Pancreas (tissue), 10 donors: ENCODE measurements around the gene METTL22. TPM values are rescaled to one million over a fixed set of nuclear protein-coding genes. Genes with fewer than 3 reads are reported as not detected.

Source experiments
- ATAC-seq, 4 donors: fragments of 200-7000 bp; cut with Tn5 transposase; one replicate each; pipeline versions ENCODE4 v1.8.0 to v1.9.1; 2020; ENCODE audit warnings: mild to moderate bottlenecking in 4 of 4, moderate library complexity in 4 of 4
- DNase-seq, 6 donors: peaks; one replicate each; pipeline ENCODE4 v3.0.0-alpha.2; 2020
- FAIRE-seq: peaks from 2 replicates; lab custom pipeline; 2012; peaks lifted over from hg19 to GRCh38; lab: Jason Lieb, UNC
- H3K27ac ChIP-seq, 4 donors: fragments of 200-600 bp; sonication (generic); 1 replicate in 3 of 4; 2 replicates in 1 of 4; pipeline versions ENCODE4 v1.5.0 to v1.8.0; 2020
- H3K27me3 ChIP-seq, 4 donors: fragments of 200-600 bp; one replicate each; pipeline ENCODE4 v1.8.0; 2021
- H3K36me3 ChIP-seq, 3 donors: fragments of 200-600 bp; sonication (generic) in 1 of 3; one replicate each; pipeline versions ENCODE4 v1.5.0 to v1.8.0; 2020 to 2021
- H3K4me1 ChIP-seq, 3 donors: fragments of 200-600 bp; one replicate each; pipeline ENCODE4 v1.8.0; 2021
- H3K4me3 ChIP-seq, 4 donors: fragments of 200-600 bp; sonication (generic) in 2 of 4; one replicate each; pipeline versions ENCODE4 v1.5.0 to v1.8.0; 2020 to 2021
- H3K9me3 ChIP-seq, 4 donors: fragments of 200-600 bp; one replicate each; pipeline ENCODE4 v1.8.0; 2021
- CTCF ChIP-seq, 4 donors: fragments of 200-600 bp; sonication (generic) in 3 of 4; IDR thresholded peaks; one replicate each; pipeline versions ENCODE4 v1.5.0 to v1.8.0; 2021; ENCODE audit warnings: antibody characterized with exemption in 4 of 4
- WGBS, 2 donors: extraction: QIAGEN DNeasy Blood & Tissue Kit; methylation state at CpG; one replicate each; pipeline ENCODE4 v1.1.7; 2013; 5-methylcytosine and 5-hydroxymethylcytosine counted together
- intact Hi-C, 3 donors: fragments of 100-400 bp; cut with DNase I; formaldehyde crosslinking; loops; one replicate each; pipeline versions ENCODE4 v1.11.1 to v1.14.2; 2022
- polyA plus RNA-seq, 2 donors: library from polyadenylated mRNA; stranded (reverse); fragments of 200-250 nt; gene quantifications; one replicate each; pipeline ENCODE4 v1.2.3, GENCODE V29; 2013
- total RNA-seq, 6 donors: library from RNA; stranded (reverse); fragmentation: NEBNext Ultra II Directional in 4 of 6; extraction: Animal tissue kit (Norgen Biotek cat#: 25700) in 4 of 6; gene quantifications; one replicate each; pipeline versions ENCODE4 v1.2.1 to v1.2.4, GENCODE V29; 2021 to 2023
- donor health status: healthy with polysubstance abuse.
- donor health status: DM: no; HTN: no; CAD: no; lungs with moderate emphysema.
- donor health status: DM: no; HTN: no; CAD: no.
- donor health status: control.
- donor health status: control.
- donor health status: Bipolar disorder and iron deficiency.
- donor health status: DM: yes; HTN: yes; CAD: no.
- donor health status: DM: no; HTN: no; CAD: no.
- donor health status: DM: no; HTN: no; CAD: no.
- donor health status: DM: yes; HTN: yes; CAD: no.

Gene METTL22
- total and polyA plus RNA-seq, 8 donors: 9.7 to 38.9 (median 16.2) TPM

DNA sequence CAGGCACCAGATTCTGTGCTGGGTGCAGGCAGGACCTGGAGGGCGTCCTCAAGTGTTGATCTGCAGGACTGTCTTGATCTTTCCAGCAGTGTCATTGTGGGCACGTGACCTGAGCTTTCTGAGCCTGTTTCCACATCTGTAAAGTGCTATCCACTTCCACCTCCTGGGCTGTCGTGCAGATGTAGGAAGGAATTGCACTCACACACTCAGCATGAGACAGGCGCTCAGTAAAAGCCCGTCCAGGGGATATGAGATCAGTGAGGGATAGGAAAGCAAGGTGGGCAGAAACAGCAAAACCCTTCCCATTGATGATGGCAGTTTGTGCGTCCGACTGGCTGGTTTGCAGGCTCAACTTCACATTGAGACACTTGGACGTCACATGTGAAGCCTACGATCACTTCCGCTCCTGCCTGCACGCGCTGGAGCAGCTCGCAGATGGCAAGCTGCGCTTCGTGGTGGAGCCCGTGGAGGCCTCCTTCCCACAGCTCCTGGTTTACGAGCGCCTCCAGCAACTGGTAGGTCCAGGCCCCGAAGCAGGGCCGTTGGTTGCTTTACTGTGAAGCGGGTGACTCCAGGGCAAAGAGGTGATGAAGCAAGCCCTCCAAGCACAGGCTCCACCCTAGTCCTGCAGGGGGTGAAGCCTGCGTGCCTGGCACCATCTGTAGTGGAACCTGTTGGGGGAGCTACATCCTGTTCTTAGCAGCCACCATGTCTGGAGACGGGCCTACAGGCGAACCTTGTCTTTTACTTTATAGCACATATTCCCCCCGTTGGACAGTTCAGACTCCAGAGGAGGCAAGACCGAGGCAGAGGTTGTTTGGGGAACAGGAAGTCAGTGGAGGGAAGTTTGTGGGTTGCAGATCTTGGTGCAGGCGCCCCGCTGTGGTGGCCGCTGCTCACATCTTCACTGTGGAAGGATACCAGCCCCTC, 23.0 kb downstream of the METTL22 start:
- intact Hi-C loops: no loop called here
- FAIRE-seq: no peak
- H3K27ac ChIP-seq: peak overlapping the region in 2 of 4 donors; percentile 33 to 41
- H3K9me3 ChIP-seq: no peaks in the 10 kb centered on the region
- TF ChIP-seq CTCF (IDR thresholded peaks at IDR 0.05): no peak
- WGBS, 2 donors: 86 to 90% methylated on average over 29 of the region's 29 CpGs
- peak in 1 of 6 donors; percentile 26 for DNase-seq
- no peaks in the 10 kb centered on the region for H3K27me3 ChIP-seq
- peak in 3 of 4 donors; percentile 26 to 79 (median 71) for ATAC-seq
- peaks cover 0 to 74% (median 7%) of the 10 kb centered on the region in 3 donors for H3K36me3 ChIP-seq
- no peak overlapping the region for H3K4me3 ChIP-seq
- no peaks in the 10 kb centered on the region for H3K4me1 ChIP-seq

DNA sequence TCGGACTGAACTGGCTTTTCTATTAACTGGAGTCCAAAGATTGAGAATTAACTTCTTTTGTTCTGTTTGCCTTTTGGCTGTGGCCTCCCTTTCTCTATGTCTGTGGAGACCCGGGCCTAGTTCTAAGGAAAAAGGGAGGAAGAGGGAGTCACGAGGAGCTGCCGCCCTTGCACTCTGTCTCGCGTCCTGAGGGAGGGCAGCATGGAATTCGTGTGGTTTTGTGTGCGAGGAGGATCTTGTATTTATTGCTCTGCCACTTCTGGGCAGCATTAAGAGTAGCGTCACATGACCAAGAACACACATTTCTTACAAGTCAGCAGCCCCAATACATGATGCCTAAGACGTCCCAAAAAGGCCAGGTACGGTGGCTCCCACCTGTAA, 23.6 kb downstream of the METTL22 start:
- Histone ChIP-seq H3K27ac (no peak overlapping the region), H3K36me3 (peaks cover 0 to 68% (median 7%) of the 10 kb centered on the region in 3 donors), H3K27me3 (no peaks in the 10 kb centered on the region), H3K9me3 (no peaks in the 10 kb centered on the region), H3K4me3 (no peak overlapping the region), H3K4me1 (no peaks in the 10 kb centered on the region)
- no peak for TF ChIP-seq CTCF (IDR thresholded peaks at IDR 0.05)
- intact Hi-C loops: no loop called here
- 81 to 84% methylated on average over 11 of the region's 11 CpGs for WGBS, 2 donors
- ATAC-seq (peak in 1 of 4 donors; percentile 20), FAIRE-seq (no peak), DNase-seq (no peak)

- Histone ChIP-seq H3K27me3 (no peaks in the 10 kb centered on the region), H3K9me3 (no peaks in the 10 kb centered on the region), H3K36me3 (peaks cover 0 to 67% (median 7%) of the 10 kb centered on the region in 3 donors), H3K4me3 (no peak overlapping the region), H3K4me1 (no peaks in the 10 kb centered on the region), H3K27ac (no peak overlapping the region)
- FAIRE-seq: no peak
- DNase-seq: no peak
- TF ChIP-seq CTCF (IDR thresholded peaks at IDR 0.05): no peak
- WGBS, 2 donors: 91 to 93% methylated on average over 13 of the region's 13 CpGs
- intact Hi-C loops: no loop called here
- no peak for ATAC-seq
These were observed 24.3 kb downstream of the METTL22 start for GRCh38 chr16:8645831-8646230.

DNA sequence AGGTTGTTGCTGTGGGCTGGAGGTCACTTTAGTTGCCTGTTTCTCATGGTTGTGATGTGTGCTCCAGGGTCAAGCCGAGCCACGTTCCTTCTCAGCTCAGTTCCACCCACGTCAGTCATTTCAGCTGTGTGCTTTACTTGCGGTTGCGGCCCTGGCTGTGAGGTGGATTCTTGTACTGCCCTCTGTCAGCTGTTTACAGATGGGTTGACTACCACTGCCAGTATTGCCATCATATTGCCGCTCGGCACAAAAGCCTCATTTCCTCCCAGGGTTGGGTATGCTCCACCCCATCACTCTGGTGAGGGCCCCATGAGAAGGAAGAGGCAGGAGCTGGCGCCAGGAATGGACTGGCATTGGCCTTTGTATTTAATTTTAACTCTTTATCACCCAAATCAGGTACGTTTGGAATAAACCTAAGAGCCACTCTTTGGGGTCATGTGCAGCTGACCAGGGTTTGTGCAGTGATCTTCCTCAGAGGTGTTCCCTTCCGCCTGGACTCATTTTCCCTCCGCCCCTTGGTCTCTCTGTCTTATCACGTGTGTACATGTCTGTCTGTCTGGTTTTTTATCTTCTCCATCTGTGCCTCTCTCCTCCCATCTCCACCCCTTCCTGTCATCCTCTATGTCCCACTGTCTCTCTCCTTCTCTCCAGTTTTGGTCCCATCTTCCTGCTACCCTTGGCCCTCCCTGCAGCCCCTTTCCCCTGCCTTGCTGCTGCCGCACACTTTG, 25.0 kb downstream of the METTL22 start:
- WGBS, 2 donors: 86 to 87% methylated on average over 13 of the region's 13 CpGs
- H3K36me3 ChIP-seq: peaks cover 0 to 61% (median 4%) of the 10 kb centered on the region in 3 donors

More for the DNA sequence above, 25.0 kb downstream of the METTL22 start:
- Histone ChIP-seq H3K27ac (no peak overlapping the region), H3K4me3 (no peak overlapping the region), H3K4me1 (no peaks in the 10 kb centered on the region), H3K27me3 (no peaks in the 10 kb centered on the region), H3K9me3 (no peaks in the 10 kb centered on the region)
- FAIRE-seq: no peak
- no peak for TF ChIP-seq CTCF (IDR thresholded peaks at IDR 0.05)
- ATAC-seq: no peak
- intact Hi-C loops: no loop called here
- DNase-seq: no peak
